WTC11 (cell line): ENCODE measurements around the gene CSNK2B.

Experiments used
- CTCF ChIP-seq: fragments of 200-600 bp; IDR thresholded peaks from 2 replicates; pipeline ENCODE4 v1.8.0; 2022; ENCODE audit warnings: antibody characterized with exemption
- ESRRA ChIP-seq: sonication (generic); formaldehyde crosslinking; IDR thresholded peaks from 2 replicates; pipeline ENCODE4 v1.8.1; 2022; ENCODE audit warnings: mild to moderate bottlenecking, missing genetic modification reagents, borderline replicate concordance
- IRF2 ChIP-seq: sonication (generic); formaldehyde crosslinking; IDR thresholded peaks from 2 replicates; pipeline ENCODE4 v1.8.0; 2022; ENCODE audit warnings: low read depth, missing genetic modification reagents, borderline replicate concordance
- JUN ChIP-seq: sonication (generic); formaldehyde crosslinking; IDR thresholded peaks from 2 replicates; pipeline ENCODE4 v1.8.0; 2023; ENCODE audit warnings: mild to moderate bottlenecking, missing genetic modification reagents
- KAT7 ChIP-seq: sonication (generic); formaldehyde crosslinking; IDR thresholded peaks from 2 replicates; pipeline ENCODE4 v1.8.1; 2023; ENCODE audit warnings: missing genetic modification reagents, mild to moderate bottlenecking, borderline replicate concordance
- NR1H2 ChIP-seq: sonication (generic); formaldehyde crosslinking; IDR thresholded peaks from 2 replicates; pipeline ENCODE4 v1.9.0; 2021; ENCODE audit warnings: mild to moderate bottlenecking, moderate library complexity, missing genetic modification reagents
- NR3C1 ChIP-seq: sonication (generic); formaldehyde crosslinking; conservative IDR thresholded peaks from 2 replicates; pipeline ENCODE4 v1.8.1; 2023; ENCODE audit warnings: low read depth, mild to moderate bottlenecking, missing genetic modification reagents
- RELA ChIP-seq: sonication (generic); formaldehyde crosslinking; IDR thresholded peaks from 2 replicates; pipeline ENCODE4 v1.8.1; 2022; ENCODE audit warnings: missing genetic modification reagents, mild to moderate bottlenecking, borderline replicate concordance
- STAT6 ChIP-seq: sonication (generic); formaldehyde crosslinking; conservative IDR thresholded peaks from 2 replicates; pipeline ENCODE4 v1.8.1; 2023; ENCODE audit warnings: mild to moderate bottlenecking, low read depth, missing genetic modification reagents, moderate library complexity
- TEAD4 ChIP-seq: sonication (generic); formaldehyde crosslinking; IDR thresholded peaks from 2 replicates; pipeline ENCODE4 v1.8.0; 2022; ENCODE audit warnings: mild to moderate bottlenecking, missing genetic modification reagents
- TP53 ChIP-seq: sonication (generic); formaldehyde crosslinking; IDR thresholded peaks from 2 replicates; pipeline ENCODE4 v1.8.1; 2023; ENCODE audit warnings: mild to moderate bottlenecking, missing genetic modification reagents
- ZNF425 ChIP-seq: fragments of 250-450 bp; sonication (Bioruptor Pico); conservative IDR thresholded peaks from 2 replicates; pipeline ENCODE4 v1.9.0; 2021; ENCODE audit warnings: mild to moderate bottlenecking
- TF ChIP-seq, protein P1 (sequence below): sonication (generic); formaldehyde crosslinking; IDR thresholded peaks from 2 replicates; pipeline ENCODE4 v1.8.1; 2022; ENCODE audit warnings: low read depth, missing genetic modification reagents, borderline replicate concordance

DNA sequence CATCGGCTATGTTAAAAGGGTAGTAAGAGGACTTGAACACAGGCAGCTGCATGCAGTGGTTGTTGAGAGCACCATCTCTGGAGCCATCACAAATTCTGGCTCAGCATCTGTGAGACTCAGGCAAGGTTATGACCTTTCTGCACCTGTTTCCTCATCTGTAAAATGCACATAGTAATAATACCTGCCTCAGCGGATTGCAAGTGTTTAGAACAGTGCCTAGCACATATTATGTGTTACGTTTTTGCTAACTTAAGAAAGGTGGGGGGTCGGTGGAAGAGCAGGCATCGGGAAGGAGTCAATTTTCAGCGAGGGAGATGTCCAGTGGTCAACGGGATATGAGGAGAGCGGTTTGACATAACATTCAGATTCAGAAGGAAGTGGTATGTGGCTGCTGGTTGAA, 12.1 kb downstream of the CSNK2B start:
- TF ChIP-seq ZNF425 (CRISPR knock-in tag) (no peak), JUN (CRISPR knock-in tag) (no peak), TEAD4 (no peak), TP53 (no peak), STAT6 (no peak), CTCF (no peak), ESRRA (CRISPR knock-in tag) (no peak), NR3C1 (no peak), IRF2 (CRISPR knock-in tag) (no peak), NR1H2 (CRISPR knock-in tag) (no peak), RELA (CRISPR knock-in tag) (no peak), KAT7 (no peak)
- TF ChIP-seq, protein P1, sequence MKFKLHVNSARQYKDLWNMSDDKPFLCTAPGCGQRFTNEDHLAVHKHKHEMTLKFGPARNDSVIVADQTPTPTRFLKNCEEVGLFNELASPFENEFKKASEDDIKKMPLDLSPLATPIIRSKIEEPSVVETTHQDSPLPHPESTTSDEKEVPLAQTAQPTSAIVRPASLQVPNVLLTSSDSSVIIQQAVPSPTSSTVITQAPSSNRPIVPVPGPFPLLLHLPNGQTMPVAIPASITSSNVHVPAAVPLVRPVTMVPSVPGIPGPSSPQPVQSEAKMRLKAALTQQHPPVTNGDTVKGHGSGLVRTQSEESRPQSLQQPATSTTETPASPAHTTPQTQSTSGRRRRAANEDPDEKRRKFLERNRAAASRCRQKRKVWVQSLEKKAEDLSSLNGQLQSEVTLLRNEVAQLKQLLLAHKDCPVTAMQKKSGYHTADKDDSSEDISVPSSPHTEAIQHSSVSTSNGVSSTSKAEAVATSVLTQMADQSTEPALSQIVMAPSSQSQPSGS (CRISPR knock-in tag), result no peak
